Measurements from ENCODE around the gene PELI3.

Gene PELI3

GRCh38 chr11:66497206-66497605, 30.5 kb downstream of the PELI3 start:
- FAIRE-seq (no peak), DNase-seq (ENCODE audit: low spot score) (no peak)

GRCh38 chr11:66498506-66498905, 31.8 kb downstream of the PELI3 start:
- DNase-seq (ENCODE audit: low spot score) (no peak), FAIRE-seq (no peak)

- DNase-seq (ENCODE audit: low spot score) (no peak), FAIRE-seq (no peak)
Observed at GRCh38 chr11:66505276-66505816, 38.6 kb downstream of the PELI3 start.

- DNase-seq (ENCODE audit: low spot score) (no peak), FAIRE-seq (no peak)
Observed at GRCh38 chr11:66509131-66509561, 42.4 kb downstream of the PELI3 start.

- DNase-seq (ENCODE audit: low spot score) (peak; percentile 93), FAIRE-seq (no peak)
Observed at GRCh38 chr11:66510271-66510989, 43.7 kb downstream of the PELI3 start, which contains the start of gene BBS1. Gene BBS1, plus strand, starts transcription at chr11:66510635. Its CDS starts 25 bp downstream, at chr11:66510660.

GRCh38 chr11:66510990-66511339, 44.3 kb downstream of the PELI3 start:
- FAIRE-seq (no peak), DNase-seq (ENCODE audit: low spot score) (no peak)

- FAIRE-seq (no peak), DNase-seq (ENCODE audit: low spot score) (no peak)
Observed at GRCh38 chr11:66523611-66524010, 56.9 kb downstream of the PELI3 start.

GRCh38 chr11:66524304-66525040, 57.8 kb downstream of the PELI3 start:
- FAIRE-seq (no peak), DNase-seq (ENCODE audit: low spot score) (no peak)
